Pons (tissue), 1 donor: ENCODE measurements around the gene FERMT3.

ENCODE experiments used
- DNase-seq: peaks from one replicate; pipeline ENCODE4 v3.0.0-alpha.2; 2016; ENCODE audit warnings: low spot score

Gene FERMT3

GRCh38 chr11:64249563-64250414 is 43.3 kb downstream of the FERMT3 start:
- DNase-seq = no peak

GRCh38 chr11:64250415-64251015 is 44.0 kb downstream of the FERMT3 start:
- no peak for DNase-seq

DNA sequence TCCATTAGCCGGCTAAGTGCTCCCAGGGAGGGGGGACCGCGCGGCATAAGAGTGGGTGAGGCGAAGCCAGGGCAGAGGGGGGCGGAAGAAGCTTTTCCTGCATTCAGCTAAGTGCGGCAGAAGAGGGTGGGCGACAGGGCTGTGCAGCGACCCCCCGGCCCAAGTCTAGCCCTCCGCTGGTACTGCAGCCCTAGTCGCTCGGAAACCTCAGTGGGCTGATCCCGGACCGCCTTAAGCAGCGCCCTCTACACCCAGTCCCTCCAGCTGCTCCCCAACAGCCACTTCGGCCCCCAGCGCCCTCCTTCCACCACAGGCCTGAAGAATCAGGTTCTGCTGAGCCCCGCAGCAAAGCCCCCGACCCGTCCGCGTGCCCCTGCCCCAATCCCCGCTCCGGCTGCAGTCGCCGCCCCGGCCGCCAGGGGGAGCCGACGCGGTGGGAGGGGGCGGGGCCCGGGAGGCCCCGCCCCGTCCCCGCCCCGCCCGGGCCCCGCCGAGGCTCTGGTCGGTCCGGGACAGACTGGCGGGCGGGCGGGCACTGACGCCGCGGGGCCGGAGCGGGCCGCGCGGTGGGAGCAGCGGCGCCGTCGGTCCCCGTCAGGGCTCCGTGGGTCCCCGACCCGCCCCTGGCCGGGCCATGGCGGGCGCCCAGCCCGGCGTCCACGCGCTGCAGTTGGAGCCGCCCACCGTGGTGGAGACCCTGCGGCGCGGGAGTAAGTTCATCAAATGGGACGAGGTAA is 44.7 kb downstream of the FERMT3 start, which contains the start of gene PLCB3:
TSS of gene PLCB3 (plus strand) at position 515 of the 737 bp plus-strand sequence. CDS start at position 635, 120 bp downstream.
- no peak for DNase-seq

- no peak for DNase-seq
Measured at GRCh38 chr11:64251753-64252002, 45.2 kb downstream of the FERMT3 start.

GRCh38 chr11:64252003-64252872 is 45.7 kb downstream of the FERMT3 start:
- no peak for DNase-seq

DNA sequence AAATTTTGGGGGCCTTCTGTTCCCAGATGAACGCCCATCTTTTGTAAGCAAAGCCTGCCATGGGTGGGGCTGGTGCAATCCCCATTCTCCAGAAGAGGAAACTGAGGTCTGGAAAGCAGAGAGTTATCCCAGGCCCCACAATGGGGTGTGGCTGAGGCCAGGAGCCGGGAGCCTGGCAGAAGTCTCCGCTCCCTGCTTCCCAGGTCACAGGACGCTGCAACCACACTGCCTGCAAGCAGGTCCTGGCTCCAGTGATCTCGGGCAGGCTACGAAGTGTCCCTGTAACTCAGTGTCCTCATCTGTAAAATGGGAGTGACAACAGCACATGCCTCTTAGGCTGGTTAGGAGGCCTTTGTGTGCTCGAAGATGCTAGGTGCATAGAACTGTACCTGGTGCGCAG is 46.5 kb downstream of the FERMT3 start:
- no peak for DNase-seq

GRCh38 chr11:64253481-64253880 is 47.0 kb downstream of the FERMT3 start:
- no peak for DNase-seq

- DNase-seq = no peak
Measured at GRCh38 chr11:64254326-64254725, 47.8 kb downstream of the FERMT3 start.

GRCh38 chr11:64255135-64256128 is 48.9 kb downstream of the FERMT3 start:
- no peak for DNase-seq

DNA sequence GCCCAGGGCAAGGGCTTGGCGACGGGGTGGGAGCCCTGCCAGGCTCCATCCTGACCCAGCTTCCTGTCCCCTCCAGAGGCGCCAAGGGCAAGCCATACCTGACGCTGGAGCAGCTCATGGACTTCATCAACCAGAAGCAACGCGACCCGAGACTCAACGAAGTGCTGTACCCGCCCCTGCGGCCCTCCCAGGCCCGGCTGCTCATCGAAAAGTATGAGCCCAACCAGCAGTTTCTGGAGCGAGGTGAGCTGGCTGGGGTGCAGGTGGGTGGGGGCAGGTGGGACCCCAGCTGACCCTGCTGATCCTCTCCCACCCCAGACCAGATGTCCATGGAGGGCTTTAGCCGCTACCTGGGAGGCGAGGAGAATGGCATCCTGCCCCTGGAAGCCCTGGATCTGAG is 49.8 kb downstream of the FERMT3 start:
- no peak for DNase-seq

GRCh38 chr11:64258356-64258755 is 51.8 kb downstream of the FERMT3 start:
- DNase-seq = no peak

DNA sequence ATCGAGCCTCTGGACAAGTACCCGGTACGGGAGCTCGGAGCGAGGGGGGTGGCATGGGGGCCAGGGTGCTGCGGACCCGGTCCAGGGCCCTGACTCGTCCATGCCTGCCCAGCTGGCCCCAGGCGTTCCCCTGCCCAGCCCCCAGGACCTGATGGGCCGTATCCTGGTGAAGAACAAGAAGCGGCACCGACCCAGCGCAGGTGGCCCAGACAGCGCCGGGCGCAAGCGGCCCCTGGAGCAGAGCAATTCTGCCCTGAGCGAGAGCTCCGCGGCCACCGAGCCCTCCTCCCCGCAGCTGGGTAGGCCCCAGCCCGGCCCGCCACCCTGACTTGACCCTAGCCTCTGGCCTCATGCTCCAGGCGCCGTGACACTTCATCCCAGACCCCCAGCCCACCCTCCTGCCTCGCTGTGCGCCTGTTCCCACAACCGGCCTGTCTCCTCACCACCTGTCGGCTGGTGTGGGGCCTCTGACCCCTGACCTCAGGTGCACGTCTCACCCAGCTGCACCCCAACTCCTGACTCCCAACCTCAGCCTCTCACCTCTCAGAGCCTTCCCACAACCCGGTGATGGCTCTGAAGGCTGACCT is 52.5 kb downstream of the FERMT3 start:
- no peak for DNase-seq

- DNase-seq = no peak
Measured at GRCh38 chr11:64259533-64260067, 53.1 kb downstream of the FERMT3 start.

DNA sequence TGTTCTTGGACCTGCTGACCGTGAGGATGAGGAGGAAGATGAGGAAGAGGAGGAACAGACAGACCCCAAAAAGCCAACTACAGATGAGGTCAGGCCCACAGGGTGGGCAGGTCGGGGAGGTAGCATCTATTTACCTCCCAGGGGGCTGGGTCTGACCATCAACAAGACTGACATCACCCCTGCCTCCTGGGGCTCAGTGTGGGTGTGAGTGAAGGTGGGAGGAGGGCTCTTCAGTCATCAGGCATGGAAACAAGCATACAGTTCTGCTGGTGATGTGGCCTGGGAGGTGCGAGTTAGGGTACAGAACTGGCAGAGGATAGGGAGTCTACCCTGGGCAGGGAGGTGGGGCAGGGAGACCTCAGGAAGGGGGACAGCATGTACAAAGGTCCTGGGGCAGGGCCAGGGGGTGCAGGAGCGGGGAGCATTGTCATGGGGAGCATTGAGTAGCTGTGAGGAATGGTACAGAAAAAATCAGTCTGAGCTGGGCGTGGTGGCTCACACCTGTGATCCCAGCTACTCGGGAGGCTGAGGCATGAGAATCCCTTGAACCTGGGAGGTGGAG is 53.7 kb downstream of the FERMT3 start:
- DNase-seq = no peak

DNA sequence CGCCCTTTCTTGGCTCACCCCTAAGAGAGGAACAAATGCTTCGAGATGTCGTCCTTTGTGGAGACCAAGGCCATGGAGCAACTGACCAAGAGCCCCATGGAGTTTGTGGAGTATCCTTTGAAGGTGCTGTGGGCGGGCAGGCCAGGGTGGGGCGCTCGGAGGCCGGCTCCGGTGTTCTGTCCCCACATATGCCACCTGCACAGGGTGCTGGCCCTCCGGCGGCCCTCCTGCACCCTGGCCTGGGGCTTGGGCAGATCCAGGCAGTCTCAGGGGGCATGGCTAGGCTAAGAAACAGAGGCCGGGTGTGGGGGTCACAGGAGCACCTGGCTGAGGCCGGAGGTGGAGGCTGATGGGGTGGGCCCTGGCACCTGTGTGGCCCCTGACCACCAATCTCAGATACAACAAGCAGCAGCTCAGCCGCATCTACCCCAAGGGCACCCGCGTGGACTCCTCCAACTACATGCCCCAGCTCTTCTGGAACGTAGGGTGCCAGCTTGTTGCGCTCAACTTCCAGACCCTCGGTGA is 55.1 kb downstream of the FERMT3 start:
- DNase-seq = no peak

DNA sequence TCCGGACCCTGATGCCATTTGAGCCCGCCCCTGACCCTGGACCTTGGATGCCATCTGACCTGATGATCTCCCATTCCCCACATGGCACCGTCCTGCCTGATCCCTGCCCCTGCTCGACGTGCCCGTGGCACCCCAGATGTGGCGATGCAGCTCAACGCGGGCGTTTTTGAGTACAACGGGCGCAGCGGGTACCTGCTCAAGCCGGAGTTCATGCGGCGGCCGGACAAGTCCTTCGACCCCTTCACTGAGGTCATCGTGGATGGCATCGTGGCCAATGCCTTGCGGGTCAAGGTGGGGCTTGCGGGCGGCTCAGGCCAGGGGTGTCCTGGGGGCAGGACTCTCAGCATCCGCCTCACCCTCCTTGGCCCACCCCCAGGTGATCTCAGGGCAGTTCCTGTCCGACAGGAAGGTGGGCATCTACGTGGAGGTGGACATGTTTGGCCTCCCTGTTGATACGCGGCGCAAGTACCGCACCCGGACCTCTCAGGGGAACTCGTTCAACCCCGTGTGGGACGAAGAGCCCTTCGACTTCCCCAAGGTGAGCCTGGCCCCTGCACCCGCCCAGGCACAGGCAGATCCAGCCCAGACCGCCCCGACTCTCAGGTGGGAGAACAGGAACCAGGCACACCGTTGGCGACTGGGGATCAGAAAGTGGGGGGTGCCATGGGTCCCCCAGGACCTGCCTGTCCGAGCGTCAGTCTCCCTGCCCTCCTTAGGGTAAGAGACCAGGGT is 55.9 kb downstream of the FERMT3 start:
- no peak for DNase-seq

DNA sequence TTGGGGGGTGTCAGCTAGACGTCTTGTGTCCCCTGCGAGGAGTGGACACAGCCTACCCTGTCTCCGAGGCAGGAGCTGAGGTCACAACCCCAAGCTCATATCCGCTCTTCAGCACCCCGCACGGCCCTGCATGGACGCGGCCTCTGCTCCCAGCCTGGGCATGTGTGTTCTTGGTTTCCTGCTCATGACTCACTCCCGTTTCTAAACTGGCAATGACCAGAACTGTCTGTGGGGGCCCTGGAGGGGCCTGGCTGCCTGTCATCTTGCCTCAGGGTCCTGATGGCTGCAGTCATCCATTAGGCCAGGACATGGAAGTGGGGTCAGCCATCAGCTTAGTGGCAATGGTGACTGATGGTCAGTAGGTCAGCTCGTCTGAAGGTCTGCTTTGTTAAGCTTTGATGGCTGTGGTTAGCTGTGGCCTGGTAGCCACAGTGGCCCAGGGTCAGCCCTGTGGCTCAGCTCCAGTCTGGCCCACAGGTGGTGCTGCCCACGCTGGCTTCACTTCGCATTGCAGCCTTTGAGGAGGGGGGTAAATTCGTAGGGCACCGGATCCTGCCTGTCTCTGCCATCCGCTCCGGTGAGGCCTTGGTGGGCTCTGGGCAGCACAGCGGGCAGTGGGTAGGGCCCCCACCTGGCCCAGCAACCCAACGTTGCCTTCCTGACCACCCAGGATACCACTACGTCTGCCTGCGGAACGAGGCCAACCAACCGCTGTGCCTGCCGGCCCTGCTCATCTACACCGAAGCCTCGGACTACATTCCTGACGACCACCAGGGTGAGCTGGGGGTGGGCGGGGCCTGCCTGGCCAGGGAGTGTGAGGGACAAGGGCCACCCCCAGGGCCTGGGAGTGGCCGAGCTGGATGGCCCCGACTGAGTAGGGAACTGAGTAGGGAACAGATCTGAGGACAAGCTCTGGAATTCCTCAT is 56.8 kb downstream of the FERMT3 start:
- no peak for DNase-seq

GRCh38 chr11:64263947-64264317 is 57.4 kb downstream of the FERMT3 start:
- DNase-seq = no peak
